Panc1 (cell line): ENCODE results near the gene MTHFD2L.

ENCODE experiments used
- CTCF ChIP-seq: fragments of 450-650 bp; IDR thresholded peaks from 2 replicates; pipeline ENCODE4 v1.5.1; 2017; ENCODE audit warnings: mild to moderate bottlenecking
- POLR2AphosphoS5 ChIP-seq: IDR thresholded peaks from 2 replicates; pipeline ENCODE4 v1.6.1; 2012; ENCODE audit warnings: mild to moderate bottlenecking, low read depth, low read length, moderate library complexity
- SIN3A ChIP-seq: IDR thresholded peaks from 2 replicates; pipeline ENCODE4 v1.6.1; 2012; ENCODE audit warnings: low read depth, mild to moderate bottlenecking, low read length, moderate library complexity, borderline replicate concordance; ENCODE audit not compliant: insufficient read depth

GRCh38 chr4:74266081-74266480 lies 108.2 kb downstream of the MTHFD2L start:
- TF ChIP-seq CTCF (no peak), POLR2AphosphoS5 (no peak), SIN3A (no peak)
